GM13976 (cell line): ENCODE results near the gene MOB4.
"Not testable (repeated sequence)": the region's sequence is repeated elsewhere in the genome, so short reads cannot be mapped to it uniquely, and the experiment has no call there.

Source experiments
- DNase-seq: peaks from one replicate; pipeline ENCODE4 v3.0.0; 2012; ENCODE audit warnings: low spot score
- in situ Hi-C: fragments of 300-500 bp; cut with MboI; formaldehyde crosslinking; loops from one replicate; pipeline ENCODE4 v1.12.0; 2022; ENCODE audit warnings: low sequenced_read_pairs, mixed read lengths, inconsistent platforms; ENCODE audit not compliant: unreplicated experiment
- TF ChIP-seq, protein P1 (sequence below): IDR thresholded peaks from 2 replicates; pipeline ENCODE4 v1.5.1; 2012; ENCODE audit warnings: borderline replicate concordance, mild to moderate bottlenecking; ENCODE audit not compliant: insufficient read depth; ENCODE audit errors: extremely low read depth, missing control alignments, control extremely low read depth

MOB4 gene

DNA sequence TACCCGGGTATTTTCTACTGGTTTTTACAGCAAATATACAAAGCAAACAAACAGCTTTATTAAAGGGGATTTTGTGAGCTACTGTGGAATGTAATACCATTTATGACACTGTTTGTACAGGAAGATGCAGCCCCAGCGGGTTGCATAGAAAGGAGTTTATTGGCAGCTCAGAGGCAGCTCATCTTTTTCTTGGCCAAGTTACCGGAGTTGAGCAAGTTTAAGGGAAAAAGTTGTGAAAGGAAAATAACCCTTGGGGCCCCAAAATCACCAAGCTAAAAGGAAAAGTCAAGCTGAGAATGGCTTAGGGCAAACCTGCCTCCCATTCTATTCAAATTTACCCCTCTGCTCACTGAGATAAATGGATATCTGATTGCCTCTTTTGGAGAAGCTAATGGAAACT lies 60.8 kb downstream of the MOB4 start:
- DNase-seq: no peak
- TF ChIP-seq, protein P1, sequence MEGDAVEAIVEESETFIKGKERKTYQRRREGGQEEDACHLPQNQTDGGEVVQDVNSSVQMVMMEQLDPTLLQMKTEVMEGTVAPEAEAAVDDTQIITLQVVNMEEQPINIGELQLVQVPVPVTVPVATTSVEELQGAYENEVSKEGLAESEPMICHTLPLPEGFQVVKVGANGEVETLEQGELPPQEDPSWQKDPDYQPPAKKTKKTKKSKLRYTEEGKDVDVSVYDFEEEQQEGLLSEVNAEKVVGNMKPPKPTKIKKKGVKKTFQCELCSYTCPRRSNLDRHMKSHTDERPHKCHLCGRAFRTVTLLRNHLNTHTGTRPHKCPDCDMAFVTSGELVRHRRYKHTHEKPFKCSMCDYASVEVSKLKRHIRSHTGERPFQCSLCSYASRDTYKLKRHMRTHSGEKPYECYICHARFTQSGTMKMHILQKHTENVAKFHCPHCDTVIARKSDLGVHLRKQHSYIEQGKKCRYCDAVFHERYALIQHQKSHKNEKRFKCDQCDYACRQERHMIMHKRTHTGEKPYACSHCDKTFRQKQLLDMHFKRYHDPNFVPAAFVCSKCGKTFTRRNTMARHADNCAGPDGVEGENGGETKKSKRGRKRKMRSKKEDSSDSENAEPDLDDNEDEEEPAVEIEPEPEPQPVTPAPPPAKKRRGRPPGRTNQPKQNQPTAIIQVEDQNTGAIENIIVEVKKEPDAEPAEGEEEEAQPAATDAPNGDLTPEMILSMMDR: no peak
- in situ Hi-C loops: no loop called here

DNA sequence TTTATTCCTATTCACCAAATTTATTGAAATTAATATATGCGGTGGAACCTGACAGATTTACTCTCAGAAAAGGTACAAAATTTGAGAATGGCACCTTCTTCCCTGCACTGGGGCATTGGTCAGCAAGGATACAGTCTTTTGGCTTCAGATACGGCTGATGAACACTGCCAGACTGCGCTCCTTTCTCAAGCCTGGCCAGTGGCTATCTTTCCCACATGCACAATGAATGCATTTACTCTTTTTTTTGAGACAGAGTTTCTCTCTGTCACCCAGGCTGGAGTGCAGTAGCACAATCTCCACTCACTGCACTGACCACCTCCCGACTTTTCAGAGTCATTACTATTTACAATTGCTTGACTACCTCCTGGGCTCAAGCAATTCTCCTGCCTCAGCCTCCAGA lies 61.6 kb downstream of the MOB4 start:
- DNase-seq: no peak
- in situ Hi-C loops: no loop called here
- TF ChIP-seq, protein P1: no peak

DNA sequence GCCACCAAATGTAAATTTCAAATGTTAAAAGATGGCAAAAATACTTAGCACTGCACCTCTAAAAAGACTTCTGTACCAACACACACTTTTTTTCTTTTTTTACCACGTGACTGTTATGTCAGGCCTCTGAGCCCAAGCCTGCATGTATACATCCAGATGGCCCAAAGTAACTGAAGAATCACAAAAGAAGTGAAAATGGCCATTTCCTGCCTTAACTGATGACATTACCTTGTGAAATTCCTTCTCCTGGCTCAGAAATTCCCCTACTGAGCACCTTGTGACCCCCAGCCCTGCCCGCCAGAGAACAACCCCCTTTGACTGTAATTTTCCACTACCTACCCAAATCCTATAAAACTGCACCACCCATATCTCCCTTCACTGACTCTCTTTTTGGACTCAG lies 62.4 kb downstream of the MOB4 start:
- DNase-seq: not testable (repeated sequence)

DNA sequence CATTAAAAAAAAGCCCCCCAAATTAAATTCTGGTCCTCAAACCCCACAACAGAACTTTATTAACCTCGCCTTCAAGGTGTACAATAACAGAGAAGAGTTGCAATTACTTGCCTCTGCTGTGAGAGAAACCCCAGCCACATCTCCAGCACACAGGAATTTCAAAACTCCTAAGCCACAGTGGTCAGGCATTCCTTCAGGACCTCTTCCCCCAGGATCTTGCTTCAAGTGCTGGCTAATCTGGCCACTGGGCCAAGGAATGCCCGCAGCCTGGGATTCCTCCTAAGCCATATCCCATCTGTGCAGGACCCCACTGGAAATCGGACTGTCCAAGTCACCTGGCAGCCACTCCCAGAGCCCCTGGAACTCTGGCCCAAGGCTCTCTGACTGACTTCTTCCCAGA lies 64.3 kb downstream of the MOB4 start:
- in situ Hi-C loops: not testable (repeated sequence)

More for the DNA sequence above, 62.4 kb downstream of the MOB4 start:
- in situ Hi-C loops: not testable (repeated sequence)

DNA sequence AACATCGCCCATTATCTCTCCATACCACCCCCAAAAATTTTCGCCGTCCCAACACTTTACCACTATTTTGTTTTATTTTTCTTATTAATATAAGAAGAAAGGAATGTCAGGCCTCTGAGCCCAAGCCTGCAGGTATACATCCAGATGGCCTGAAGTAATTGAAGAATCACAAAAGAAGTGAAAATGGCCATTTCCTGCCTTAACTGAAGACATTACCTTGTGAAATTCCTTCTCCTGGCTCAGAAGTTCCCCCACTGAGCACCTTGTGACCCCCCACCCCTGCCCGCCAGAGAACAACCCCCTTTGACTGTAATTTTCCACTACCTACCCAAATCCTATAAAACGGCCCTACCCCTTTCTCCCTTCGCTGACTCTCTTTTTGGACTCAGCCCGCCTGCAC lies 71.4 kb downstream of the MOB4 start:
- in situ Hi-C loops, DNase-seq: not testable (repeated sequence)

More for the DNA sequence above, 64.3 kb downstream of the MOB4 start:
- DNase-seq: not testable (repeated sequence)

DNA sequence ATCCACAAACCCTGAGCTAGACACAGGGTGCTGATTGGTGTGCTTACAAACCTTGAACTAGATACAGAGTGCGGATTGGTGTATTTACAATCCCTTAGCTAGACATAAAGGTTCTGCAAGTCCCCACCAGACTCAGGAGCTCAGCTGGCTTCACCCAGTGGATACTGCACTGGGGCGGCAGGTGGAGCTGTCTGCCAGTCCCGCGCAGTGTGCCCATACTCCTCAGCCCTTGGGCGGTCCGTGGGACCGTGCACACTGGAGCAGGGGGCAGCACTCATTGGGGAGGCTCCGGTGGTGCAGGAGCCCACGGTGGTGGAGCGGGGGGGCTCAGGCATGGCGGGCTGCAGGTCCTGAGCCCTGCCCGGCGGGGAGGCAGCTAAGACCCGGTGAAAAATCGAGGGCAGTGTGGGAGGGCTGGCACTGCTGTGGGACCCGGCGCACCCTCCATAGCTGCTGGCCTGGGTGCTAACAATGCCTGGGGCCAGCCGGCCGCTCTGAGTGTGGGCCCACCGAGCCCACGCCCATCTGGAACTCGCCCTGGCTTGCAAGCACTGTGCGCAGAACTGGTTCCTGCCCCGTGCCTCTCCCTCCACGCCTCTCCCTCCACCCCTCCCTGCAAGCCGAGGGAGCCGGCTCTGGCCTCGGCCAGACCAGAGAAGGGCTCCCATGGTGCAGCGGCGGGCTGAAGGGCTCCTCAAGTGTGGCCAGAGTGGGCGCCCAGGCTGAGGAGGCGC lies 75.6 kb downstream of the MOB4 start:
- TF ChIP-seq, protein P1: no peak
- in situ Hi-C loops: no loop called here
- no peak for DNase-seq

DNA sequence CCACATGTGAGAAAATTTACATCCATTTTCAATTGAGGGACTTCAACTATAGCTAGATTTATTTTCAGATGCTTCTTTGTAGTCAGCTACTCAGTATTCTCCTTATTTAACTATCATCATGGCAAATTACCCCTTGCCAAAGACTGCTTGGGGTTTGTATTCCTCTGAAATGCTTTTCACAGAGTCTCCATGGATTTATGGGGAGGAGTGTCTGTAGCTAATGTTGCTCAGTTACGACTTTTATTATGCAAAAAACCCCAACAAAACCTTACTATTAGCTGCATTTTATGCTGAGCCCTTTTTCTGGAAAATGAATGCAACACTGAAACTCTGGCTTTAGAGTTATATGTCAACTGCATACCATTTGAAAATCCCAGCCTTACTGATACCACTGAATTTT lies 80.9 kb downstream of the MOB4 start:
- in situ Hi-C loops: no loop called here
- TF ChIP-seq, protein P1: no peak

DNA sequence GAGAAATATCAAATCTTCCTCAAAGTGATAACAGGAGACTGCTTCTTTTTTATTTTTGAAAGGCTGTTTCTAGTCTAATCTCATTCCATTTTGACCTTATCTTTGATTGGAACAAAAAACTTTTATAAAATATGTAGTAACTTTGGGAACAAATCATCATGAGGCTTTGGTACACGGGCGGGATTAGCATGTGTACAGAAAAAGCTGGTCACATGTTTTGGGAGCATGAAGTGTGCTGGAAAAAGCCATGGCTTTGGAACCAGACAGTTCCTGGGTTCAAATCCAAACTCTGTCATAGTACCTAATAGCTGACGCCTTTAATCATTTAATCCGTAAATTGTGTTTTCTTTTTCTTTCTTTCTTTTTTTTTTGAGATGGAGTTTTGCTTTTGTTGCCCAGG lies 81.3 kb downstream of the MOB4 start:
- in situ Hi-C loops: no loop called here
- TF ChIP-seq, protein P1: no peak
- no peak for DNase-seq

More for the DNA sequence above, 80.9 kb downstream of the MOB4 start:
- DNase-seq: no peak
